Measurements from ENCODE around the gene OSBP2. TPM values are rescaled to one million over a fixed set of nuclear protein-coding genes. Genes with fewer than 3 reads are reported as not detected.

Gene OSBP2
- polyA plus RNA-seq, 1 donor (not counting 4 experiments of a cell fraction or from before 2014, with no cell fraction given): 3.0 TPM

DNA sequence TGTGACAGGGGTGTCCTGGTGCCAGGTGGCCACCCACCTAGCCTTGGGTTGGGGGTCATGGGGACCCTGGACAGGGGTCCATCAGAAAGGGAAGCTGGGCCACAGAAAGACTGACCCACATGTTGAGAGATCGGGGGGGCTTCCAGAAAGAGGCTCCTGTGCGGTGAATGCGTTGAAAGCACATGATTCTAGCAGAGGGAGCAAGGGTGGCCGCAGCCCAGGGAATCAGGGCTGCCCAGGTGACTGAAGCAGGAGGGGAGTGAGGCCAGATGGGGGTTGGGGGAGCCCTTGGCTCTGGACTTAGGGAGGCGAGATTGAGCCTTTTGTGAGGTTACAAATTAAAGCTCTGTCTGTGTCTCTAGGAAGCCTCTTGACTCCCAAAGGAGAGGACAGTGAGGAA, 193.2 kb downstream of the OSBP2 start:
- Histone ChIP-seq H3K27ac (ENCODE audit: control insufficient read depth, insufficient read depth, low read length) (no peak overlapping the region), H3K9me3 (ENCODE audit: control insufficient read depth, low read depth, low read length) (no peaks in the 10 kb centered on the region), H3K9me1 (ENCODE audit: control insufficient read depth, extremely low read depth, insufficient read depth, low read length) (no peaks in the 10 kb centered on the region), H3K4me2 (ENCODE audit: control insufficient read depth, extremely low read depth, insufficient read depth, low read depth, low read length) (no peak overlapping the region), H3K79me2 (ENCODE audit: control insufficient read depth, insufficient read depth, low read length) (no peaks in the 10 kb centered on the region), H3K36me3 (ENCODE audit: control insufficient read depth in 2 of 2, extremely low read depth in 1 of 2, insufficient read depth in 2 of 2, low read length in 2 of 2) (peaks cover 0 to 17% of the 10 kb centered on the region in 2 experiments), H3K4me3 (ENCODE audit: control insufficient read depth in 2 of 3, extremely low read depth in 1 of 3, insufficient read depth in 2 of 3, low read depth in 1 of 3, low read length in 3 of 3) (no peak overlapping the region), H3K9ac (ENCODE audit: control insufficient read depth, extremely low read depth, insufficient read depth, low read length) (no peak overlapping the region), H2AFZ (ENCODE audit: control insufficient read depth, low read length) (no peak overlapping the region), H4K20me1 (ENCODE audit: control insufficient read depth, extremely low read depth, insufficient read depth, low read length) (no peaks in the 10 kb centered on the region), H3K4me1 (ENCODE audit: control insufficient read depth, extremely low read depth, insufficient read depth, low read length) (no peaks in the 10 kb centered on the region), H3K27me3 (ENCODE audit: control insufficient read depth, extremely low read depth, insufficient read depth, low read length) (no peaks in the 10 kb centered on the region)
- TF ChIP-seq, protein P1, sequence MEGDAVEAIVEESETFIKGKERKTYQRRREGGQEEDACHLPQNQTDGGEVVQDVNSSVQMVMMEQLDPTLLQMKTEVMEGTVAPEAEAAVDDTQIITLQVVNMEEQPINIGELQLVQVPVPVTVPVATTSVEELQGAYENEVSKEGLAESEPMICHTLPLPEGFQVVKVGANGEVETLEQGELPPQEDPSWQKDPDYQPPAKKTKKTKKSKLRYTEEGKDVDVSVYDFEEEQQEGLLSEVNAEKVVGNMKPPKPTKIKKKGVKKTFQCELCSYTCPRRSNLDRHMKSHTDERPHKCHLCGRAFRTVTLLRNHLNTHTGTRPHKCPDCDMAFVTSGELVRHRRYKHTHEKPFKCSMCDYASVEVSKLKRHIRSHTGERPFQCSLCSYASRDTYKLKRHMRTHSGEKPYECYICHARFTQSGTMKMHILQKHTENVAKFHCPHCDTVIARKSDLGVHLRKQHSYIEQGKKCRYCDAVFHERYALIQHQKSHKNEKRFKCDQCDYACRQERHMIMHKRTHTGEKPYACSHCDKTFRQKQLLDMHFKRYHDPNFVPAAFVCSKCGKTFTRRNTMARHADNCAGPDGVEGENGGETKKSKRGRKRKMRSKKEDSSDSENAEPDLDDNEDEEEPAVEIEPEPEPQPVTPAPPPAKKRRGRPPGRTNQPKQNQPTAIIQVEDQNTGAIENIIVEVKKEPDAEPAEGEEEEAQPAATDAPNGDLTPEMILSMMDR (optimal IDR thresholded peaks at IDR 0.05 in 1 of 3, IDR thresholded peaks at IDR 0.05 in 1 of 3, conservative IDR thresholded peaks at IDR 0.05 in 1 of 3; ENCODE audit: extremely low read depth in 1 of 3, insufficient read depth in 2 of 3, low read length in 3 of 3): no peak
- no peak for TF ChIP-seq EZH2 (IDR thresholded peaks at IDR 0.05; ENCODE audit: low read length)
- no peak for DNase-seq (ENCODE audit: low read depth, low spot score)
- FAIRE-seq: no peak
- dilution Hi-C loops (cut with MboI; ENCODE audit: extremely low pct_ligation_motif_present, low sequenced_read_pairs): no loop called here

DNA sequence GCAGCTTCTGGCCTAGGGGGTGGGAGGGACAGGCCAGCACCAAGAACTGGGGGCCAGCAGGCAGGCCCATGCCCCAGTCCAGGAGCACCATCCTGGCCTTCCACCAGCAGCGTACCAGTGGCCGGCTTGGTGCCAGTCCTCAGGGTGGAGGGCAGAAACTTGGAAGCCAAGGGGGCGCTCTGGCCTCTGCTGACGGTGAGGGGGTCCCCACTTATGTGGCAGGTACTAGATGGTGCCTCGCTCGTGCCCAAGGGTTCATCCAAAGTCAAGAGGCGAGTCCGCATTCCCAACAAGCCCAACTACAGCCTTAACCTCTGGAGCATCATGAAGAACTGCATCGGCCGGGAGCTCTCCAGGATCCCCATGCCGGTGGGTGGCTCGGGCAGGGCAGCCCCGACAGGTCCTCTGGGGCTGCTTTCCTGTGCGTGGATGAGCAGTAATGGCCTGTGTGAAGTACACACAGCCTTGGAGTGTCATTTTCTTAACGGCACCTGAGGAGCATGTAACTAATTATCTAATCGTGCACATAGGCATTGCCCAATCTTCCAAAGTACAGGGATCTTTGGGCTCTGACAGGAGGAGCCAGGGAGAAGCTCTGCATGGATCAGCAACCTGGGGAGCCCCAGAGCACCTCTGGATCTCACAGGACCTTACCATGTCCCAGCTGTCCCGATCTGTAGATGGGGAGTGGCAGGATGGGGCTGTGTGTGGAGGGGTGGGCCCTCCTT, 194.8 kb downstream of the OSBP2 start:
- Histone ChIP-seq H3K4me1 (ENCODE audit: control insufficient read depth, extremely low read depth, insufficient read depth, low read length) (no peaks in the 10 kb centered on the region), H4K20me1 (ENCODE audit: control insufficient read depth, extremely low read depth, insufficient read depth, low read length) (no peaks in the 10 kb centered on the region), H3K27me3 (ENCODE audit: control insufficient read depth, extremely low read depth, insufficient read depth, low read length) (no peaks in the 10 kb centered on the region), H3K9ac (ENCODE audit: control insufficient read depth, extremely low read depth, insufficient read depth, low read length) (no peak overlapping the region), H3K36me3 (ENCODE audit: control insufficient read depth in 2 of 2, extremely low read depth in 1 of 2, insufficient read depth in 2 of 2, low read length in 2 of 2) (peaks cover 0 to 27% of the 10 kb centered on the region in 2 experiments), H2AFZ (ENCODE audit: control insufficient read depth, low read length) (no peak overlapping the region), H3K4me2 (ENCODE audit: control insufficient read depth, extremely low read depth, insufficient read depth, low read depth, low read length) (no peak overlapping the region), H3K9me1 (ENCODE audit: control insufficient read depth, extremely low read depth, insufficient read depth, low read length) (no peaks in the 10 kb centered on the region), H3K27ac (ENCODE audit: control insufficient read depth, insufficient read depth, low read length) (no peak overlapping the region), H3K9me3 (ENCODE audit: control insufficient read depth, low read depth, low read length) (no peaks in the 10 kb centered on the region), H3K4me3 (ENCODE audit: control insufficient read depth in 2 of 3, extremely low read depth in 1 of 3, insufficient read depth in 2 of 3, low read depth in 1 of 3, low read length in 3 of 3) (no peak overlapping the region), H3K79me2 (ENCODE audit: control insufficient read depth, insufficient read depth, low read length) (no peaks in the 10 kb centered on the region)
- FAIRE-seq (no peak), DNase-seq (ENCODE audit: low read depth, low spot score) (no peak)
- dilution Hi-C loops (cut with MboI; ENCODE audit: extremely low pct_ligation_motif_present, low sequenced_read_pairs): no loop called here
- no peak for TF ChIP-seq EZH2 (IDR thresholded peaks at IDR 0.05; ENCODE audit: low read length)
- TF ChIP-seq, protein P1 (optimal IDR thresholded peaks at IDR 0.05 in 1 of 3, IDR thresholded peaks at IDR 0.05 in 1 of 3, conservative IDR thresholded peaks at IDR 0.05 in 1 of 3; ENCODE audit: extremely low read depth in 1 of 3, insufficient read depth in 2 of 3, low read length in 3 of 3): no peak

Measured in keratinocyte (primary cell).